H1 (cell line): ENCODE results near the gene MOV10L1. TPM values are rescaled to one million over a fixed set of nuclear protein-coding genes. Genes with fewer than 3 reads are reported as not detected.

Source experiments
- BRCA1 ChIP-seq: IDR thresholded peaks from 2 replicates; pipeline ENCODE4 v1.6.1; 2012; ENCODE audit warnings: low read depth, low read length, improper control_type of control experiment
- CTBP2 ChIP-seq: IDR thresholded peaks from 2 replicates; pipeline ENCODE4 v1.7.0; 2011; ENCODE audit warnings: borderline replicate concordance, mild to moderate bottlenecking, moderate library complexity, mixed read lengths, low read length; ENCODE audit not compliant: insufficient read depth, insufficient read length
- EP300 ChIP-seq, 2 experiments: IDR thresholded peaks; 1 replicate in 1 of 2; 2 replicates in 1 of 2; pipeline ENCODE4 v1.6.1; 2011 to 2012; ENCODE audit warnings: low read depth in 2 of 2, low read length in 2 of 2, mild to moderate bottlenecking in 2 of 2, borderline replicate concordance in 1 of 2, inconsistent platforms in 1 of 2, moderate library complexity in 1 of 2
- EZH2 ChIP-seq: fragments of 200-600 bp; sonication (generic); IDR thresholded peaks from 2 replicates; pipeline ENCODE4 v1.7.1; 2012; ENCODE audit warnings: low read depth, mild to moderate bottlenecking, moderate library complexity, low read length, inconsistent platforms; ENCODE audit not compliant: severe bottlenecking
- FOSL1 ChIP-seq: IDR thresholded peaks from 2 replicates; pipeline ENCODE4 v1.6.1; 2011; ENCODE audit warnings: mild to moderate bottlenecking, low read depth, low read length, moderate library complexity; ENCODE audit not compliant: insufficient read depth
- JUND ChIP-seq: IDR thresholded peaks from 2 replicates; pipeline ENCODE4 v1.6.1; 2011; ENCODE audit warnings: mild to moderate bottlenecking, improper control_type of control experiment, low read length
- POU5F1 ChIP-seq: IDR thresholded peaks from 2 replicates; pipeline ENCODE4 v1.6.1; 2011; ENCODE audit warnings: low read depth, mild to moderate bottlenecking, low read length, moderate library complexity
- RAD21 ChIP-seq, 2 experiments: IDR thresholded peaks in 1 of 2; conservative IDR thresholded peaks in 1 of 2; 2 replicates each; pipeline ENCODE4 v1.6.1; 2011; ENCODE audit warnings: low read depth in 2 of 2, low read length in 2 of 2, improper control_type of control experiment in 1 of 2, inconsistent platforms in 1 of 2, mild to moderate bottlenecking in 1 of 2, moderate library complexity in 1 of 2
- RFX5 ChIP-seq: IDR thresholded peaks from 2 replicates; pipeline ENCODE4 v1.6.1; 2011; ENCODE audit warnings: low read depth, low read length, improper control_type of control experiment, borderline replicate concordance
- SIX5 ChIP-seq: IDR thresholded peaks from 2 replicates; pipeline ENCODE4 v1.6.1; 2011; ENCODE audit warnings: mild to moderate bottlenecking, low read depth, low read length
- SP2 ChIP-seq: IDR thresholded peaks from 2 replicates; pipeline ENCODE4 v1.6.1; 2012; ENCODE audit warnings: mild to moderate bottlenecking, low read length, inconsistent platforms
- SRF ChIP-seq: IDR thresholded peaks from 2 replicates; pipeline ENCODE4 v1.6.1; 2011; ENCODE audit warnings: mild to moderate bottlenecking, low read depth, low read length, moderate library complexity
- TEAD4 ChIP-seq: IDR thresholded peaks from 2 replicates; pipeline ENCODE4 v1.6.1; 2012; ENCODE audit warnings: low read depth, low read length, inconsistent platforms, mixed read lengths
- polyA plus RNA-seq, 7 experiments: library from polyadenylated mRNA; depleted of rRNA in 3 of 7; stranded (reverse) in 5 of 7; unstranded in 2 of 7; fragments of >200 nt in 5 of 7; fragments of 200-250 nt in 2 of 7; gene quantifications; 1 replicate in 5 of 7; 2 replicates in 1 of 7; 4 replicates in 1 of 7; pipeline versions ENCODE4 v1.2.1 to v1.2.3, GENCODE V29; 2011 to 2013; ENCODE audit warnings: missing spikeins in 2 of 7, mixed read lengths in 2 of 7
- total RNA-seq: library from RNA; stranded (reverse); fragmentation: NEBNext Ultra II Directional; extraction: Animal tissue kit (Norgen Biotek cat#: 25700); gene quantifications from 2 replicates; pipeline ENCODE4 v1.2.1, GENCODE V29; 2021
- TF ChIP-seq, protein P1 (sequence below): IDR thresholded peaks from 2 replicates; pipeline ENCODE4 v1.6.1; 2012; ENCODE audit warnings: inconsistent platforms

MOV10L1 gene
- total and polyA plus RNA-seq, 2 of the 8 experiments (the other 6 are each of a cell fraction or from before 2014, with no cell fraction given) = 0.32 TPM; not detected in 1

DNA sequence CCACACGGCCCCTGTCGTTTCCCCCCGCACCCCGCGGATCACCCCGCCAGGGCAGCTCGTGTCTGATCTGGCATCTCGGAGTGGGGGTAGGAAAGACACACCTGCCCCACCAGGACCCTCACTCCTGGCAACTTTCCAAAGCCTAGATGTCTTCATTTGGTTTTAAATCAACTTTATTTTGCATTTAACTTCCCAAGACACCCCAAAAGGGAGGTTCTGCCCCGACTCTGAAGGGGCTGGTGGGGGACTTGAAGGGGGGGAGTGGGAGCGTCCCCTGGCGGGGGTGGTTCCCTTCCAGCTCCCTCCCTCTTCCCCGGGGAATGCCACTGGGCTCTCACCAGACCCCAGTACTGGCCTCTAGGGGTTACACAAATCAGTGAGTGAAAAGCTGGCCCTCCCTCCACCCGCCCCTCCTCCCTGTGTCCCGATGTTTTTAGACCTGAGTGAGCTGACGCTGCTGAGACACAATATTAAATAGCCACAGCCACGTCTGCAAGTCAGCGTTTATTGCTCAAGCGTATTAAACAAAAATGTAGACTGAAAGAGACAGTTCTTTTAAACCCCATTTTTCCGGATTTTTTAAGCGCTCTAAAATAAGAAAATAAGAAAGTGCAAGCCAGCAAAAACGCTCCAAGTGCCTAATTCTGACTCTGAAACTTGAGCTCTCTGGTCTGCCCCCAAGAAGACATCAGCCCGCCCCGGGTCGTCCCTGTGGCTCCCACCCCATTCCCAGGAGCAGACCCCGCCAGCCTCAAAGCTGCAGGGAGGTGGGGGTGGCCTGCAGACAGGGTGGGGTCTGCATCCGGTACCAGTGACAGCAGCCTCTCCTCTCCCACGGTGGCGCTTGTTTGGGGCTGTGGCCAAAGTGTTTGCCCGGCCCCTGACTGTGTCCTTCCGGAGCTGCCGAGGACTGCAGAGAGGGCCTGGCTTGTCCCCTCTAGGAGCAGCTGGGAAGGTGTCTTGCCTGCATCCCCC lies 30.6 kb upstream of the MOV10L1 start (continued):
- TF ChIP-seq CTBP2 (no peak), BRCA1 (no peak), EP300 (IDR thresholded peaks at IDR 0.05; ENCODE audit: borderline replicate concordance in 1 of 2, low read depth in 2 of 2, low read length in 2 of 2) (no peak), SIX5 (no peak), RAD21 (IDR thresholded peaks at IDR 0.05 in 1 of 2, conservative IDR thresholded peaks at IDR 0.05 in 1 of 2; ENCODE audit: low read depth in 2 of 2, low read length in 2 of 2) (peak; percentile 27 to 30; a peak in 3 of 4 replicates), JUND (no peak), FOSL1 (no peak), RFX5 (no peak), EZH2 (no peak), POU5F1 (no peak), SRF (no peak), SP2 (no peak), TEAD4 (no peak)
- TF ChIP-seq, protein P1, sequence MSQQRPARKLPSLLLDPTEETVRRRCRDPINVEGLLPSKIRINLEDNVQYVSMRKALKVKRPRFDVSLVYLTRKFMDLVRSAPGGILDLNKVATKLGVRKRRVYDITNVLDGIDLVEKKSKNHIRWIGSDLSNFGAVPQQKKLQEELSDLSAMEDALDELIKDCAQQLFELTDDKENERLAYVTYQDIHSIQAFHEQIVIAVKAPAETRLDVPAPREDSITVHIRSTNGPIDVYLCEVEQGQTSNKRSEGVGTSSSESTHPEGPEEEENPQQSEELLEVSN = no peak
